Ramos (cell line): Measurements from ENCODE around the gene SDCBP2.
"Not testable (repeated sequence)": the region's sequence is repeated elsewhere in the genome, so short reads cannot be mapped to it uniquely, and the experiment has no call there.

Source experiments
- in situ Hi-C: fragments of 300-500 bp; cut with MboI; formaldehyde crosslinking; loops from one replicate; pipeline ENCODE4 v1.14.3; 2022; ENCODE audit warnings: low sequenced_read_pairs; ENCODE audit not compliant: unreplicated experiment

SDCBP2 gene

GRCh38 chr20:1362484-1362883 is 33.5 kb upstream of the SDCBP2 start:
- in situ Hi-C loops: no loop called here

- in situ Hi-C loops: no loop called here
Measured at GRCh38 chr20:1360094-1360846, 31.3 kb upstream of the SDCBP2 start.

GRCh38 chr20:1357921-1358671 is 29.2 kb upstream of the SDCBP2 start:
- in situ Hi-C loops: no loop called here

GRCh38 chr20:1353956-1354355 is 25.0 kb upstream of the SDCBP2 start:
- in situ Hi-C loops: no loop called here

GRCh38 chr20:1346315-1346969 is 17.5 kb upstream of the SDCBP2 start:
- in situ Hi-C loops: no loop called here

- in situ Hi-C loops: no loop called here
Measured at GRCh38 chr20:1345756-1346093, 16.8 kb upstream of the SDCBP2 start.

GRCh38 chr20:1345030-1345755 is 16.3 kb upstream of the SDCBP2 start:
- in situ Hi-C loops: no loop called here

- in situ Hi-C loops: not testable (repeated sequence)
Measured at GRCh38 chr20:1343446-1344124, 14.6 kb upstream of the SDCBP2 start.

- in situ Hi-C loops: no loop called here
Measured at GRCh38 chr20:1341561-1342265, 12.8 kb upstream of the SDCBP2 start.

- in situ Hi-C loops: no loop called here
Measured at GRCh38 chr20:1338801-1339200, 9.9 kb upstream of the SDCBP2 start.

GRCh38 chr20:1338096-1338495 is 9.2 kb upstream of the SDCBP2 start:
- in situ Hi-C loops: no loop called here

- in situ Hi-C loops: no loop called here
Measured at GRCh38 chr20:1337441-1337840, 8.5 kb upstream of the SDCBP2 start.

GRCh38 chr20:1336699-1337367 is 7.9 kb upstream of the SDCBP2 start:
- in situ Hi-C loops: no loop called here

- in situ Hi-C loops: no loop called here
Measured at GRCh38 chr20:1335961-1336698, 7.2 kb upstream of the SDCBP2 start.

- in situ Hi-C loops: no loop called here
Measured at GRCh38 chr20:1334761-1335160, 5.8 kb upstream of the SDCBP2 start.

- in situ Hi-C loops: no loop called here
Measured at GRCh38 chr20:1334370-1334731, 5.4 kb upstream of the SDCBP2 start.

- in situ Hi-C loops: no loop called here
Measured at GRCh38 chr20:1333462-1334369, 4.8 kb upstream of the SDCBP2 start.
